Stimulated activated CD4-positive, alpha-beta T cell treated with anti-CD3 and anti-CD28 coated beads, Interleukin-1b, Interleukin-23, amount 100 ng/mL, for 1 hour (primary cell): Measurements from ENCODE around the gene TICAM2.
A peak's percentile ranks its signal among the peaks of the same experiment; 100 is the strongest.

Experiments used
- DNase-seq, 2 donors: peaks; one replicate each; pipeline ENCODE4 v3.0.0-alpha.2; 2020; ENCODE audit warnings: low read depth in 2 of 2

Gene TICAM2

GRCh38 chr5:115568668-115569067 is 33.6 kb downstream of the TICAM2 start:
- DNase-seq, result no peak

- no peak for DNase-seq
Observed at GRCh38 chr5:115565233-115565632, 37.0 kb downstream of the TICAM2 start.

- DNase-seq, result no peak
Observed at GRCh38 chr5:115561176-115561575, 41.1 kb downstream of the TICAM2 start.

GRCh38 chr5:115559524-115559923 is 42.8 kb downstream of the TICAM2 start:
- no peak for DNase-seq

GRCh38 chr5:115558388-115558956 is 43.8 kb downstream of the TICAM2 start:
- DNase-seq, result no peak

GRCh38 chr5:115557667-115558387 is 44.5 kb downstream of the TICAM2 start:
- no peak for DNase-seq

- DNase-seq, result no peak
Observed at GRCh38 chr5:115556276-115556675, 46.0 kb downstream of the TICAM2 start.

GRCh38 chr5:115555084-115555633 is 47.1 kb downstream of the TICAM2 start:
- DNase-seq, result no peak

GRCh38 chr5:115553082-115553481 is 49.2 kb downstream of the TICAM2 start:
- no peak for DNase-seq

- no peak for DNase-seq
Observed at GRCh38 chr5:115551415-115551814, 50.9 kb downstream of the TICAM2 start.

GRCh38 chr5:115549154-115549553 is 53.1 kb downstream of the TICAM2 start:
- DNase-seq, result no peak

GRCh38 chr5:115548683-115549082 is 53.6 kb downstream of the TICAM2 start:
- DNase-seq, result no peak

GRCh38 chr5:115545351-115545882 is 56.9 kb downstream of the TICAM2 start:
- DNase-seq, result no peak

- peak; percentile 94 to 100 for DNase-seq
Observed at GRCh38 chr5:115544436-115545350, 57.6 kb downstream of the TICAM2 start, which contains the start of gene FEM1C. Gene FEM1C (minus strand): TSS chr5:115544775. CDS start chr5:115543493, 1,282 bp downstream.

GRCh38 chr5:115544043-115544435 is 58.2 kb downstream of the TICAM2 start:
- peak; percentile 4 to 32 for DNase-seq

- DNase-seq, result no peak
Observed at GRCh38 chr5:115543365-115544042, 58.8 kb downstream of the TICAM2 start.

- no peak for DNase-seq
Observed at GRCh38 chr5:115542651-115543364, 59.5 kb downstream of the TICAM2 start.

GRCh38 chr5:115542086-115542485 is 60.2 kb downstream of the TICAM2 start:
- no peak for DNase-seq

- no peak for DNase-seq
Observed at GRCh38 chr5:115541611-115542010, 60.7 kb downstream of the TICAM2 start.

- DNase-seq, result no peak
Observed at GRCh38 chr5:115535479-115536035, 66.7 kb downstream of the TICAM2 start.
